GM19238 (cell line): ENCODE measurements around the gene BNC2.
"Not testable (repeated sequence)": the region's sequence is repeated elsewhere in the genome, so short reads cannot be mapped to it uniquely, and the experiment has no call there.

Experiments
- DNase-seq: peaks from one replicate; pipeline ENCODE4 v3.0.0; 2011; ENCODE audit warnings: low spot score; ENCODE audit not compliant: insufficient read length

The BNC2 gene

GRCh38 chr9:16870596-16871335 lies at the start of gene BNC2:
Gene BNC2, minus strand, starts transcription at chr9:16870670. Its CDS starts 22 bp downstream, at chr9:16870648.
- DNase-seq: no peak

GRCh38 chr9:16918920-16919319 lies 48.5 kb upstream of the BNC2 start:
- no peak for DNase-seq

- DNase-seq: no peak
Observed at GRCh38 chr9:16915126-16915831, 44.8 kb upstream of the BNC2 start.

GRCh38 chr9:16912197-16912596 lies 41.7 kb upstream of the BNC2 start:
- no peak for DNase-seq

GRCh38 chr9:16908206-16908605 lies 37.7 kb upstream of the BNC2 start:
- not testable (repeated sequence) for DNase-seq

- no peak for DNase-seq
Observed at GRCh38 chr9:16904655-16905054, 34.2 kb upstream of the BNC2 start.

GRCh38 chr9:16901590-16901989 lies 31.1 kb upstream of the BNC2 start:
- no peak for DNase-seq

GRCh38 chr9:16899606-16900005 lies 29.1 kb upstream of the BNC2 start:
- no peak for DNase-seq

GRCh38 chr9:16898464-16898863 lies 28.0 kb upstream of the BNC2 start:
- DNase-seq: no peak

GRCh38 chr9:16888594-16888993 lies 18.1 kb upstream of the BNC2 start:
- no peak for DNase-seq

- DNase-seq: no peak
Observed at GRCh38 chr9:16885931-16886330, 15.5 kb upstream of the BNC2 start.

GRCh38 chr9:16884952-16885513 lies 14.6 kb upstream of the BNC2 start:
- no peak for DNase-seq

GRCh38 chr9:16884373-16884772 lies 13.9 kb upstream of the BNC2 start:
- no peak for DNase-seq

- DNase-seq: no peak
Observed at GRCh38 chr9:16883586-16883985, 13.1 kb upstream of the BNC2 start.

- not testable (repeated sequence) for DNase-seq
Observed at GRCh38 chr9:16882440-16882839, 12.0 kb upstream of the BNC2 start.

- DNase-seq: no peak
Observed at GRCh38 chr9:16879416-16879815, 8.9 kb upstream of the BNC2 start.

GRCh38 chr9:16877256-16877655 lies 6.8 kb upstream of the BNC2 start:
- no peak for DNase-seq

- DNase-seq: no peak
Observed at GRCh38 chr9:16873126-16873802, 2.8 kb upstream of the BNC2 start.

GRCh38 chr9:16871336-16872151 lies 1.1 kb upstream of the BNC2 start:
- DNase-seq: no peak

- no peak for DNase-seq
Observed at GRCh38 chr9:16869882-16870595, 431 bp downstream of the BNC2 start.
